HepG2 (cell line): Measurements from ENCODE around the gene LITAF. TPM values are rescaled to one million over a fixed set of nuclear protein-coding genes. Genes with fewer than 3 reads are reported as not detected.

ENCODE experiments used
- ARNT2 ChIP-seq: sonication (generic); formaldehyde crosslinking; IDR thresholded peaks from 2 replicates; pipeline ENCODE4 v1.8.0; 2022; ENCODE audit warnings: mild to moderate bottlenecking, low read depth, missing genetic modification reagents, moderate library complexity
- ATRX ChIP-seq: sonication (generic); formaldehyde crosslinking; IDR thresholded peaks from 2 replicates; pipeline ENCODE4 v1.4.0; 2020; ENCODE audit warnings: missing genetic modification reagents, borderline replicate concordance
- BCLAF1 ChIP-seq: fragments of 450-650 bp; IDR thresholded peaks from 2 replicates; pipeline ENCODE4 v1.6.1; 2017; ENCODE audit warnings: mild to moderate bottlenecking
- CREBL2 ChIP-seq: sonication (generic); formaldehyde crosslinking; IDR thresholded peaks from 2 replicates; pipeline ENCODE4 v1.8.1; 2023; ENCODE audit warnings: missing genetic modification reagents, mild to moderate bottlenecking, borderline replicate concordance
- ERF ChIP-seq: IDR thresholded peaks from 2 replicates; pipeline ENCODE4 v1.6.1; 2018; ENCODE audit warnings: missing biosample characterization, missing genetic modification reagents
- HHEX ChIP-seq: IDR thresholded peaks from 2 replicates; pipeline ENCODE4 v1.6.1; 2016; ENCODE audit warnings: control low read depth
- HNRNPLL ChIP-seq: fragments of 200-400 bp; formaldehyde crosslinking; IDR thresholded peaks from 2 replicates; pipeline ENCODE4 v1.6.1; 2017; ENCODE audit warnings: mild to moderate bottlenecking, low read depth, low read length; ENCODE audit not compliant: poor library complexity, severe bottlenecking
- RAD51 ChIP-seq: fragments of 450-650 bp; IDR thresholded peaks from 2 replicates; pipeline ENCODE4 v1.6.1; 2016; ENCODE audit warnings: borderline replicate concordance
- TBX3 ChIP-seq: fragments of 450-650 bp; IDR thresholded peaks from 2 replicates; pipeline ENCODE4 v1.6.1; 2017; ENCODE audit warnings: antibody characterized with exemption, mild to moderate bottlenecking, inconsistent platforms, borderline replicate concordance
- TEF ChIP-seq: sonication (generic); formaldehyde crosslinking; IDR thresholded peaks from 2 replicates; pipeline ENCODE4 v1.5.0; 2020; ENCODE audit warnings: missing genetic modification reagents
- TIGD3 ChIP-seq: sonication (generic); formaldehyde crosslinking; IDR thresholded peaks from 2 replicates; pipeline ENCODE4 v1.5.1; 2020; ENCODE audit warnings: mild to moderate bottlenecking, missing genetic modification reagents, borderline replicate concordance
- U2AF1 ChIP-seq: fragments of 200-400 bp; formaldehyde crosslinking; optimal IDR thresholded peaks from 2 replicates; pipeline ENCODE3; 2017; ENCODE audit warnings: mild to moderate bottlenecking, low read depth, low read length
- ZKSCAN1 ChIP-seq: fragments of 150-350 bp; IDR thresholded peaks from 2 replicates; pipeline ENCODE4 v1.6.1; 2014; ENCODE audit warnings: low read length
- ZNF142 ChIP-seq: sonication (generic); formaldehyde crosslinking; IDR thresholded peaks from 2 replicates; pipeline ENCODE4 v1.4.0; 2020; ENCODE audit warnings: missing genetic modification reagents
- ZNF251 ChIP-seq: sonication (generic); formaldehyde crosslinking; IDR thresholded peaks from 2 replicates; pipeline ENCODE4 v1.9.0; 2021; ENCODE audit warnings: mild to moderate bottlenecking, missing genetic modification reagents
- ZNF335 ChIP-seq: sonication (generic); formaldehyde crosslinking; IDR thresholded peaks from 2 replicates; pipeline ENCODE4 v1.4.0; 2020; ENCODE audit warnings: missing genetic modification reagents
- ZNF563 ChIP-seq: sonication (generic); formaldehyde crosslinking; IDR thresholded peaks from 2 replicates; pipeline ENCODE4 v1.8.0; 2022; ENCODE audit warnings: mild to moderate bottlenecking, moderate library complexity, missing genetic modification reagents
- ZNF747 ChIP-seq: sonication (generic); formaldehyde crosslinking; IDR thresholded peaks from 2 replicates; pipeline ENCODE4 v1.8.1; 2023; ENCODE audit warnings: missing genetic modification reagents, mild to moderate bottlenecking, borderline replicate concordance
- ZSCAN21 ChIP-seq: sonication (generic); formaldehyde crosslinking; IDR thresholded peaks from 2 replicates; pipeline ENCODE4 v1.8.0; 2022; ENCODE audit warnings: mild to moderate bottlenecking, missing genetic modification reagents, moderate library complexity, borderline replicate concordance
- polyA plus RNA-seq, 8 experiments: library from polyadenylated mRNA; depleted of rRNA in 3 of 8; stranded (reverse) in 7 of 8; unstranded in 1 of 8; fragments of >200 nt; fragmentation: Illumina TruSeq in 4 of 8; extraction: Trizol in 4 of 8; gene quantifications; 2 replicates each; pipeline versions ENCODE4 v1.2.1 to v1.2.3, GENCODE V29; 2011 to 2016; ENCODE audit warnings: low read depth in 4 of 8, missing spikeins in 1 of 8, mixed read lengths in 1 of 8; ENCODE audit not compliant: insufficient read depth in 1 of 8
- total RNA-seq, 5 experiments: library from RNA; depleted of rRNA; stranded (reverse); fragments of >200 nt; fragmentation: Illumina TruSeq; extraction: Trizol; gene quantifications; 2 replicates each; pipeline ENCODE4 v1.2.3, GENCODE V29; 2016; ENCODE audit warnings: low read depth in 1 of 5

Gene LITAF
- total and polyA plus RNA-seq, 2 of the 13 experiments (the other 11 are each of a cell fraction or from before 2014, with no cell fraction given): 80.1 to 141 TPM

GRCh38 chr16:11632455-11632939 is 45.8 kb upstream of the LITAF start (continued):
- TF ChIP-seq BCLAF1 (no peak), ZSCAN21 (CRISPR knock-in tag) (peak; percentile 30; the same call in 1 of the 2 replicates), ZKSCAN1 (no peak), CREBL2 (CRISPR knock-in tag) (no peak), TBX3 (no peak), ZNF251 (CRISPR knock-in tag) (no peak), ERF (0 out of 2 replicates have a peak, but pooled peaks have one; percentile 32), U2AF1 (no peak), HHEX (CRISPR knock-in tag) (no peak), ARNT2 (no peak), ZNF142 (CRISPR knock-in tag) (no peak), RAD51 (no peak), ZNF335 (CRISPR knock-in tag) (no peak), TEF (CRISPR knock-in tag) (no peak), HNRNPLL (peak; percentile 53), TIGD3 (CRISPR knock-in tag) (no peak), ZNF563 (CRISPR knock-in tag) (0 out of 2 replicates have a peak, but pooled peaks have one; percentile 47), ZNF747 (CRISPR knock-in tag) (no peak), ATRX (CRISPR knock-in tag) (no peak)
